Glutamatergic neuron (in vitro differentiated cells): ENCODE measurements around the gene GALNT7. TPM values are rescaled to one million over a fixed set of nuclear protein-coding genes. Genes with fewer than 3 reads are reported as not detected.

Experiments used
- DNase-seq: peaks from one replicate; pipeline ENCODE4 v3.0.0; 2022
- H3K27ac Mint-ChIP-seq: one replicate; pipeline ENCODE4 v1.8.0; 2020; ENCODE audit warnings: mild to moderate bottlenecking, mixed read lengths, inconsistent platforms; ENCODE audit not compliant: unreplicated experiment
- H3K27me3 Mint-ChIP-seq: one replicate; pipeline ENCODE4 v1.8.0; 2020; ENCODE audit warnings: mild to moderate bottlenecking, moderate library complexity, mixed read lengths, inconsistent platforms; ENCODE audit not compliant: unreplicated experiment
- H3K36me3 Mint-ChIP-seq: one replicate; pipeline ENCODE4 v1.8.0; 2020; ENCODE audit warnings: mild to moderate bottlenecking, mixed read lengths, inconsistent platforms; ENCODE audit not compliant: unreplicated experiment
- H3K4me1 Mint-ChIP-seq: one replicate; pipeline ENCODE4 v1.8.0; 2020; ENCODE audit warnings: mild to moderate bottlenecking, low read depth, mixed read lengths, inconsistent platforms; ENCODE audit not compliant: unreplicated experiment
- H3K4me3 Mint-ChIP-seq: one replicate; pipeline ENCODE4 v1.8.0; 2020; ENCODE audit warnings: mild to moderate bottlenecking, mixed read lengths, inconsistent platforms; ENCODE audit not compliant: unreplicated experiment
- H3K9me3 Mint-ChIP-seq: one replicate; pipeline ENCODE4 v1.8.0; 2020; ENCODE audit warnings: mild to moderate bottlenecking, moderate library complexity, mixed read lengths, inconsistent platforms; ENCODE audit not compliant: unreplicated experiment
- total RNA-seq: library from RNA; stranded (reverse); fragmentation: NEBNext Ultra II Directional; extraction: Animal tissue kit (Norgen Biotek cat#: 25700); gene quantifications from one replicate; pipeline ENCODE4 v1.2.1, GENCODE V29; 2021; ENCODE audit not compliant: unreplicated experiment
- TF ChIP-seq, protein P1 (sequence below): fragments of 200-600 bp; sonication (generic); IDR thresholded peaks from one replicate; pipeline ENCODE4 v1.5.0; 2021; ENCODE audit not compliant: partially characterized antibody, unreplicated experiment

The GALNT7 gene
- total RNA-seq, 1 donor from 2014 or later = 17.9 TPM

DNA sequence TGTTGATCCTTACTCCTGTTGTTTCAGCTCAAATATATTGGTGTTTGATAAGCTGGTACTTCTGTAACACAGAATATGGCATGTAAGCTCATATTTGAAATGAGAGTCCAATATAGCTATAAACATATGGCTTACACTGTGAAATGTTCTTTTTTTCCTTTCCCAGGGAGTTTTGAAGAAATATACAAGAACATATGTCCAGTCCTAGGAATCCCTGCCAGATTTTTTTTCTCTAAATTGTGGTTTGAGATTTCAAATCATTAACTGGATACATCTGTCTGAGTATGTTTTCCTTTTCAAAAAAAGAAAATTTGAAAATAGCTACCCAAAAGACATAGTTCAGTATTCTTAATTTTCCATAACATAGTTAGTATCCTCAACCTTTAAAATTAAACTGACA lies 105.3 kb downstream of the GALNT7 start:
- Mint-ChIP-seq H3K4me3 (no peak overlapping the region), H3K27ac (no peak overlapping the region), H3K9me3 (peaks cover under 1% of the 10 kb centered on the region), H3K36me3 (no peaks in the 10 kb centered on the region), H3K27me3 (no peaks in the 10 kb centered on the region), H3K4me1 (peaks cover 2% of the 10 kb centered on the region)
- TF ChIP-seq, protein P1, sequence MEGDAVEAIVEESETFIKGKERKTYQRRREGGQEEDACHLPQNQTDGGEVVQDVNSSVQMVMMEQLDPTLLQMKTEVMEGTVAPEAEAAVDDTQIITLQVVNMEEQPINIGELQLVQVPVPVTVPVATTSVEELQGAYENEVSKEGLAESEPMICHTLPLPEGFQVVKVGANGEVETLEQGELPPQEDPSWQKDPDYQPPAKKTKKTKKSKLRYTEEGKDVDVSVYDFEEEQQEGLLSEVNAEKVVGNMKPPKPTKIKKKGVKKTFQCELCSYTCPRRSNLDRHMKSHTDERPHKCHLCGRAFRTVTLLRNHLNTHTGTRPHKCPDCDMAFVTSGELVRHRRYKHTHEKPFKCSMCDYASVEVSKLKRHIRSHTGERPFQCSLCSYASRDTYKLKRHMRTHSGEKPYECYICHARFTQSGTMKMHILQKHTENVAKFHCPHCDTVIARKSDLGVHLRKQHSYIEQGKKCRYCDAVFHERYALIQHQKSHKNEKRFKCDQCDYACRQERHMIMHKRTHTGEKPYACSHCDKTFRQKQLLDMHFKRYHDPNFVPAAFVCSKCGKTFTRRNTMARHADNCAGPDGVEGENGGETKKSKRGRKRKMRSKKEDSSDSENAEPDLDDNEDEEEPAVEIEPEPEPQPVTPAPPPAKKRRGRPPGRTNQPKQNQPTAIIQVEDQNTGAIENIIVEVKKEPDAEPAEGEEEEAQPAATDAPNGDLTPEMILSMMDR = no peak
- DNase-seq = no peak

DNA sequence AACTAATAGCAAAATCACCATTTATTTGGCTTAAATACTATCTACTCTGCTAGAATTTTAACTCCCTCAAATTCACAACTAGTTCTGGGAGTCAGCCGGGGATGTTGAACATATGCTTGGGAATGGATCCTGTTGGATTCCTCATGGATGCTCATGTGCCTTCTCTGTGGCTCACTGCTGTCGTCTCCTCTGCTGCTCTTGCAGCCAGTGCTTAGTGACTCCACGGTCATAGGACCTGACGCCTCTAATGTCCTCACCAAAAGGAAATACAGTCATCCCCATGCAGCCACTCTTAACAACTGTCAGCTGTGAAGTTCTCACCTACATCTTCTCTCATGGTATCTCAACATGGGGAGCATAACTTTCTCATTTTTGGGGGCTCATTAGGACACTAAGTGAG lies 106.1 kb downstream of the GALNT7 start:
- peaks cover 1% of the 10 kb centered on the region for H3K9me3 Mint-ChIP-seq
- H3K4me3 Mint-ChIP-seq = no peak overlapping the region
- H3K4me1 Mint-ChIP-seq = no peaks in the 10 kb centered on the region
- no peaks in the 10 kb centered on the region for H3K27me3 Mint-ChIP-seq
- no peak for DNase-seq
- no peak overlapping the region for H3K27ac Mint-ChIP-seq
- TF ChIP-seq, protein P1 = no peak
- H3K36me3 Mint-ChIP-seq = no peaks in the 10 kb centered on the region

DNA sequence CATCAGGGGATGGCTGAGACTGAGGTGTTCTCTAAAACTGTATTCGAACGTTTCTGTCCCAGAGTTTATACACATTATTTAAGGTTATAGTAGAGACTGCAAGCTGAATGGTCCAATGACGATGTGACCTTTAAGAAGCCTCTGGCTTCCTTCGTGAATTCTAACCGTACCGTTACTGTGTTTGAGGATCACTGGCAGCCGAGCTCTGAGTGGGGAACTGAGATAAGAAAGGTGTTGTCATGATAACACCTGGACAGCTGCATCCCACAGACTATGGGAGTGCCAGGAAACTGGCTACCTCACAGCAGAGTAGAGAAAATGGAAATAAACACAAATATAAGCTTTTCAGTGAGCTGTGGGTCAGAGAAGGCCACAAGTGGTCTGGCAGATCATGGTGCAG lies 106.5 kb downstream of the GALNT7 start:
- Mint-ChIP-seq H3K27me3 (no peaks in the 10 kb centered on the region), H3K36me3 (no peaks in the 10 kb centered on the region), H3K4me1 (no peaks in the 10 kb centered on the region), H3K27ac (no peak overlapping the region), H3K4me3 (no peak overlapping the region), H3K9me3 (peaks cover 1% of the 10 kb centered on the region)
- TF ChIP-seq, protein P1 = no peak
- no peak for DNase-seq

DNA sequence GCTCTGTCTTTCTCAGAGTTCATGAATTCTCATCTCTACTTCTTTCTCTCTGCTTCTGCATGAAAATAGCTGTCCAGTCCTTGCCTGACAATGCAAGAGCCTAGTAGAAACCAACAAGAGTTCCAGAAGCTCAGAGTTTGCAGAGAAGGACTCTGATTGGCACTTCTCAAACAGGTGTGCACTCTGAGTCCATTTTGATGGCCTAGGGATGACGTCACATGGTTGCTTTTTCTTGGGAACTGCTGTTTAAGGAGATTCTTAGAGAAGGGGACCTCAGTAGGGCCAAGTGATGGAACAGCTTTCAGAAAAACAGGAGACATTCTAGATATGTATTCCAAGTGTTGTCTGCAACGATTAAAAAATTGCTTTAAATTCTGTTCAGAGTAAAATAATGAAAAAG lies 108.7 kb downstream of the GALNT7 start:
- TF ChIP-seq, protein P1 = no peak
- Mint-ChIP-seq H3K36me3 (no peaks in the 10 kb centered on the region), H3K27me3 (no peaks in the 10 kb centered on the region), H3K27ac (no peak overlapping the region), H3K4me3 (no peak overlapping the region), H3K9me3 (peaks cover 1% of the 10 kb centered on the region), H3K4me1 (no peaks in the 10 kb centered on the region)
- DNase-seq = no peak

GRCh38 chr4:173280998-173281397 lies 112.4 kb downstream of the GALNT7 start:
- Mint-ChIP-seq H3K9me3 (peaks cover 1% of the 10 kb centered on the region), H3K27ac (no peak overlapping the region), H3K27me3 (no peaks in the 10 kb centered on the region), H3K4me3 (no peak overlapping the region), H3K36me3 (peaks cover 11% of the 10 kb centered on the region), H3K4me1 (no peaks in the 10 kb centered on the region)
- no peak for DNase-seq
- TF ChIP-seq, protein P1 = no peak
